Measurements from ENCODE around the gene DNAH7.

Gene DNAH7

GRCh38 chr2:195871326-195871725, 197.3 kb downstream of the DNAH7 start:
- no peak for DNase-seq (ENCODE audit: low spot score)
- FAIRE-seq: no peak

- DNase-seq (ENCODE audit: low spot score) (no peak), FAIRE-seq (no peak)
Measured at GRCh38 chr2:195864316-195864715, 204.3 kb downstream of the DNAH7 start.

GRCh38 chr2:195863564-195863963, 205.1 kb downstream of the DNAH7 start:
- no peak for FAIRE-seq

DNA sequence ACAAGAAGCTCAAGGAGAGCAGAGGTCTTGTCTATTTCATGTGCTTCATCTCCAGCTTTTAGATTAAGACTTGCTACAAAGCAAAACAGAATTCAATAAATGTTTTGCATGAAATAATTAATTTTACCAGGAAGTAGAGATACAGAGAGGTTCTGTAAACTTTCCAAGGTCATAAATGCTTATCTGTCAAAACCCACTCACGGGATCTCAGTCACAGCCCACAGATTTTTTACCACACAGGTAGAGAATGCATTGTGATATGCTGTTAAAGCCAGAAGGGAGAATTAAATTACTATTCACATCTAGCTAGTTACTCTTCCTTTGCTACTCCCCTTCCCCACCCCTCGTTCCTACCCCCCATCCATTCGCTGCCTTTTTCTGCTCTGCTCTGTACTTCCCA, 205.5 kb downstream of the DNAH7 start:
- DNase-seq (ENCODE audit: low spot score) (no peak), FAIRE-seq (no peak)

More at GRCh38 chr2:195863564-195863963, 205.1 kb downstream of the DNAH7 start:
- DNase-seq (ENCODE audit: low spot score): no peak

- no peak for FAIRE-seq
- no peak for DNase-seq (ENCODE audit: low spot score)
Measured at GRCh38 chr2:195861821-195862220, 206.8 kb downstream of the DNAH7 start.

GRCh38 chr2:195859513-195859912, 209.1 kb downstream of the DNAH7 start:
- FAIRE-seq (no peak), DNase-seq (ENCODE audit: low spot score) (no peak)

DNA sequence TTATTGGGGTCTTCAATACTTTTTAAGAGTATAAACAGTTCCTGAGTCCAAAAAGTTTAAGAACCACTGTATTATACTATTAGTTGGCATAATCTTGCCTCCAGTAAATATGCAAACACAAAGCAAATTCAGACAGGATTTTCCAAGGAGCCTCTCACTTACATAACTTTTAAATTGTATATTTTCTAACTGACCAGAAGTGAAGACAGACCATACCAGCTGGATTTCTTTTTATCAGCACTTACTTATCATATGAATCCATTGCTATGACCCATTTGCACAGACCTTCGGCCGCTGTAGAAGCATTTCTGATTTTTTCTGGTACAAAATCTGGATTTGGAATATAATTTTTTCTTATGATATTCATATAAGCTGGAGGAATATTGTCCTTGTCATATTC, 211.5 kb downstream of the DNAH7 start:
- DNase-seq (ENCODE audit: low spot score) (no peak), FAIRE-seq (no peak)

DNA sequence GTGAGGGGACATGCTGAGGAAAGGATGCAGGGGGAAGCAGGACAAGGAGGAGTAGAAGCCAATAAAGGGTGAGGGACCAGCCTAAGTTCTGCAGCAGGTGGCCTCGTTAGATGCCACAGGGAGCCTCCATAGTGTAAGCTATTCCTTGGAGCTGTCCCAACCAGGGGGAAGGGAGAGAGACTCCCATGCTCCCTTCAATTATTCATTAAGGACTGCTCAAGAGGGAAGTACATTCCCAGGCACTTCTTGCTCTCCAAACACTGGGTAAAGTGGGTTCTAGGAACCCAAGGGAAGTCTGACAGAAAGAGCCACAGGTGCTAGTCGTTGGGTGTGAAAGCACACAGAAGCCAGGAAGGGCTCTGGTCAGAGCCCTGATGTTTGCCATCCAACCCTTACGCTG, 217.9 kb downstream of the DNAH7 start:
- no peak for DNase-seq (ENCODE audit: low spot score)
- no peak for FAIRE-seq

GRCh38 chr2:195848119-195848899, 220.3 kb downstream of the DNAH7 start:
- FAIRE-seq: no peak
- no peak for DNase-seq (ENCODE audit: low spot score)

DNA sequence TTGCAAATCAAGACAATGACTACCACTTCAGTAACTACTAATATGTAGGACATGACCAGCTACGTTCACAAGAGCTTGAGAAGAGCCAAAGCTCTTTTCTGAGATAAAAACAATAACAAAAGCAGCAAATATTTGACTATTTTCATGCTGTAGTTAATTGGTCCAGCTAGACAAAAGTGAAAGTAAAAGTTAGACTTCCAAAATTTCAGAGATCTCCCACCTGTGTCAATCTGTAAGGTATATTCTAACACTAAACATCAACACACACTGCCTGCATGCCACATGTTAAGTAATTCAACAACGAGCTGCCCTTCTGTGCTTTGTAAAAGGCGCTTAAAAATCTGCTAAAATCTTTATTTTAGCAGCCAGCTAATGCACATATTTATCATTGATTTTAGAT, 225.7 kb downstream of the DNAH7 start:
- no peak for DNase-seq (ENCODE audit: low spot score)
- FAIRE-seq: no peak

GRCh38 chr2:195838002-195838401, 230.6 kb downstream of the DNAH7 start:
- DNase-seq (ENCODE audit: low spot score): no peak
- FAIRE-seq: no peak

- FAIRE-seq (no peak), DNase-seq (ENCODE audit: low spot score) (no peak)
Measured at GRCh38 chr2:195836002-195836401, 232.6 kb downstream of the DNAH7 start.

DNA sequence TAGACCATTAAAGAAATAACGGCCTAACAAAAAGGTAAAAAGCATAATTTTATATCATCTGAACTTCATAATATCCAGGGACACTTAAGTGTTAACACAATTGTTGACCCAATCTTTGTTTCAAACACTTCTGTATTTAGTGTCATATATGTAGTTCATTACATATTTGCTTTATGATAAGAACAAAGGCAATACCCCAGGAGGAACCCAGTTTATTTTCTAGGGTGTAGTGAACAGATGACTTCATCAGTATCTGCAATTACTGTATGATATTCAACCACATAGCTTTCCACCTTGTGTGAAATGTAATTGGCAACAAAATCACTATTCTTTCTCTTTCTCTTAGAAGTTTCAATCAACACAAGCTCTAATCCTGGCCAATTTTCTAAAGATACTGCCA, 233.8 kb downstream of the DNAH7 start:
- DNase-seq (ENCODE audit: low spot score) (no peak), FAIRE-seq (no peak)

- DNase-seq (ENCODE audit: low spot score): no peak
- FAIRE-seq: no peak
Measured at GRCh38 chr2:195830968-195831950, 237.4 kb downstream of the DNAH7 start.

DNA sequence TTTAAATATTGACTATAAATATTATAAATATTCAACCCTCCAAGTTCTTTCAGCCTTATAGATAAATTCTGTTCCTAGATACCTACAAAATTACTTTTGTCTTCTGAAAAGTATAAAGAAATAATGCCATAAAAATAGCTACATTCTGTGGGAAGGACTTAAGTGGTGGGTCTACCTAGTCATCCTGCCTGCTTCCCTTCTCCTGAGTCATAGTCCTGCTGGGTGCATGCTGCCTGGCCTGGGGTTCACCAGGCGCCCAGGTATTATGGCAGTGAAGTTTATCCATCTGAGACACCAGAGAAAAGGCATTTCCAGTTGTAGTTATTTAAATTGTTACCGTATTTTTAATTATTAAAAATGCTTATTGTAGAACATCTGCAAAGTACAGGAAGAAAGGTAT, 244.2 kb downstream of the DNAH7 start:
- DNase-seq (ENCODE audit: low spot score) (no peak), FAIRE-seq (no peak)

GRCh38 chr2:195823206-195823605, 245.4 kb downstream of the DNAH7 start:
- FAIRE-seq (no peak), DNase-seq (ENCODE audit: low spot score) (no peak)

DNA sequence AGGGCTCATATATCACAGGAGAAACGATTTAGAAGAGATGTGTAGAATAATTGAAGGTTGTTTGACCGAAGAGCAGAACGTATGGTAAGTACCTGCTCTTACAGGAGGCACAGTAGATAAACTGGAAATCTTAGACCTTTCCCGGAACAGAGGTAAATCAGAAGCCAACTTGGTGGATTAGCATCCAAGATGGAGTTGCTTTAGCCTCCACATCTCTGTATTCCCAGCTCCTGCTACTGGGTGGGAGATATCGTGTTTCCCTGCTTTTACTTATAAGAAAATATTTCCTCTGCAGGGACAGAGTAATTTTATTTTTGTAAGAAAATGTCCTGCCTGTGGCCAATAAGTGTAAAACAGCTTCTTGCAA, 247.1 kb downstream of the DNAH7 start:
- DNase-seq (ENCODE audit: low spot score) (no peak), FAIRE-seq (no peak)

DNA sequence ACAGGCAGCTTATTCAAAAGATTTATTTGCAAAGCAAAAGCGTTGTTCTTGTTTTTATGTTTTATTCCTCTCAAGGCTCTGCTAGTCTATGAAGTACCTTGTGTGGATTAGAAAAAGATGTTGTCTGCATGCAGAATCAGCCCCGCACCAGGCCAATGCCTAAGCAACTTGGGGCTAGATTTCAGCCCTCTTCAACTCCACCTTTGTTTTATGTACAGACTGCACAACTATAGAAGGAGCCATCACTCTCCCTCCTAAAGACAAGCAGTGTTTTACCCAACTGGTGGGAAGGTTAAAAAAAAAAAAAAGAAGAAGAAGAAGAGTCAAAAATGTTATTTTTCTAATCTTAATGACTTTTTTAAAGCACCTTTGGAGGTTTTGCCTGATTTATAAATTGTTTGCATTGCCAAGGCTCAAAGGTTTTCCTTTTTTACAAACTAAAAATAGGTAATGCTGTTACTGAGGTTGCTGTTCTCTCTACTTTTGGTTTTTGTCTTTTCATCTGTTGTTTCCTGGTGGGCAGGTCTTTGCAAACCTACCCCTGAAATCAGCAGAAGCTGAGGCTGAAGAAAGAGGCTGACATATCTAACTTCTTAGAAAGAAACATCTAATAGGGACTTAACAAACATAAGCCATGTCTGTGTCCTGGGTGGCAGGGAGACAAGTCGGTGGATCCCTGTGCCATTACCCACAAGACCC, 247.6 kb downstream of the DNAH7 start:
- DNase-seq (ENCODE audit: low spot score): no peak
- no peak for FAIRE-seq

- no peak for FAIRE-seq
- DNase-seq (ENCODE audit: low spot score): no peak
Measured at GRCh38 chr2:195820373-195820772, 248.3 kb downstream of the DNAH7 start.

DNA sequence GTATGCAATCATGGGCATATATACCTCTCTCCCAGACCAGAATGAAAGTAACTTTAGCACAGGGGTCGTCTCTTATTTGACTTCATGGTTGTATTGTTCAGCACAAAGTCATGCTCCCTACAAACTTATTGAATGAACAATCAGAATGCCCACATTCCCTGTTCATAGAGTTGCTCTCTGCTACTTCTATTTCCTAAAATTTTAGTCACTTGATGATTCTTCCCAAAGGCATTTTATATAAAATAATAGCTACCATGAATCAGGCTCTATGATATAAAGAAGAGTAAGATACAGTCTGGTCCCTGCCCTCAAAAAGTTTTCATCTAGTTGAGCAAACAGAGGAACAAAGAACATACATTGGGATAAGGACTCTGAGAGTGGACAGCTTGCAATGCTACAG, 249.4 kb downstream of the DNAH7 start:
- DNase-seq (ENCODE audit: low spot score) (no peak), FAIRE-seq (no peak)

- DNase-seq (ENCODE audit: low spot score) (no peak), FAIRE-seq (no peak)
Measured at GRCh38 chr2:195818526-195818925, 250.1 kb downstream of the DNAH7 start.

- FAIRE-seq (no peak), DNase-seq (ENCODE audit: low spot score) (no peak)
Measured at GRCh38 chr2:195818106-195818505, 250.5 kb downstream of the DNAH7 start.

Data from RCC 7860 (cell line).